ENCODE measurements around the gene CEP128.

GRCh38 chr14:80456209-80456608 is 485.3 kb downstream of the CEP128 start:
- TF ChIP-seq EZH2 (IDR thresholded peaks at IDR 0.05; ENCODE audit: insufficient read depth, poor library complexity, severe bottlenecking), result no peak
- TF ChIP-seq EZH2phosphoT487 (IDR thresholded peaks at IDR 0.05; ENCODE audit: insufficient read depth, low read depth), result no peak
